Stimulated activated memory B cell treated with anti-CD40 and anti-IgM and Interleukin-4, amounts not matched to agents 10 μg/mL and 1 μg/mL and 100 μg/mL, for 72 hours (primary cell): ENCODE results near the gene UNC5C.

ENCODE experiments used
- ATAC-seq: fragments of 150-1000 bp; cut with Tn5 transposase; 2 replicates; pipeline ENCODE4 v1.10.0; 2021
- H3K27ac Mint-ChIP-seq: one replicate; pipeline ENCODE4 v1.8.0; 2022; ENCODE audit warnings: mild to moderate bottlenecking, mixed read lengths
- H3K27me3 Mint-ChIP-seq: one replicate; pipeline ENCODE4 v1.8.0; 2022; ENCODE audit warnings: mixed read lengths
- H3K36me3 Mint-ChIP-seq: one replicate; pipeline ENCODE4 v1.8.0; 2022; ENCODE audit warnings: mixed read lengths
- H3K4me1 Mint-ChIP-seq: one replicate; pipeline ENCODE4 v1.8.0; 2022; ENCODE audit warnings: mixed read lengths
- H3K4me3 Mint-ChIP-seq: one replicate; pipeline ENCODE4 v1.8.0; 2022; ENCODE audit warnings: mild to moderate bottlenecking, moderate library complexity, mixed read lengths
- H3K9me3 Mint-ChIP-seq: one replicate; pipeline ENCODE4 v1.8.0; 2022; ENCODE audit warnings: mixed read lengths

UNC5C gene

GRCh38 chr4:95513022-95513421, 35.8 kb downstream of the UNC5C start:
- Mint-ChIP-seq H3K4me1 (no peaks in the 10 kb centered on the region), H3K9me3 (no peaks in the 10 kb centered on the region), H3K27me3 (no peaks in the 10 kb centered on the region), H3K4me3 (no peak overlapping the region), H3K36me3 (no peaks in the 10 kb centered on the region), H3K27ac (no peak overlapping the region)
- no peak for ATAC-seq

- ATAC-seq: no peak
- H3K9me3 Mint-ChIP-seq: no peaks in the 10 kb centered on the region
- H3K4me1 Mint-ChIP-seq: no peaks in the 10 kb centered on the region
- H3K36me3 Mint-ChIP-seq: no peaks in the 10 kb centered on the region
- no peak overlapping the region for H3K27ac Mint-ChIP-seq
- H3K4me3 Mint-ChIP-seq: no peak overlapping the region
- H3K27me3 Mint-ChIP-seq: no peaks in the 10 kb centered on the region
Measured at GRCh38 chr4:95511477-95511876, 37.3 kb downstream of the UNC5C start.

- Mint-ChIP-seq H3K4me3 (no peak overlapping the region), H3K9me3 (no peaks in the 10 kb centered on the region), H3K36me3 (no peaks in the 10 kb centered on the region), H3K4me1 (no peaks in the 10 kb centered on the region), H3K27me3 (no peaks in the 10 kb centered on the region), H3K27ac (no peak overlapping the region)
- ATAC-seq: no peak
Measured at GRCh38 chr4:95510877-95511276, 37.9 kb downstream of the UNC5C start.

- Mint-ChIP-seq H3K4me1 (no peaks in the 10 kb centered on the region), H3K27ac (no peak overlapping the region), H3K9me3 (no peaks in the 10 kb centered on the region), H3K4me3 (no peak overlapping the region), H3K27me3 (no peaks in the 10 kb centered on the region), H3K36me3 (no peaks in the 10 kb centered on the region)
- ATAC-seq: no peak
Measured at GRCh38 chr4:95510145-95510544, 38.6 kb downstream of the UNC5C start.

GRCh38 chr4:95508421-95508820, 40.4 kb downstream of the UNC5C start:
- ATAC-seq: no peak
- H3K9me3 Mint-ChIP-seq: no peaks in the 10 kb centered on the region
- H3K27ac Mint-ChIP-seq: no peak overlapping the region
- no peaks in the 10 kb centered on the region for H3K36me3 Mint-ChIP-seq
- H3K4me1 Mint-ChIP-seq: no peaks in the 10 kb centered on the region
- no peak overlapping the region for H3K4me3 Mint-ChIP-seq
- no peaks in the 10 kb centered on the region for H3K27me3 Mint-ChIP-seq

GRCh38 chr4:95507561-95507960, 41.2 kb downstream of the UNC5C start:
- no peaks in the 10 kb centered on the region for H3K36me3 Mint-ChIP-seq
- H3K9me3 Mint-ChIP-seq: no peaks in the 10 kb centered on the region
- no peak overlapping the region for H3K4me3 Mint-ChIP-seq
- no peak for ATAC-seq
- no peaks in the 10 kb centered on the region for H3K4me1 Mint-ChIP-seq
- H3K27me3 Mint-ChIP-seq: no peaks in the 10 kb centered on the region
- no peak overlapping the region for H3K27ac Mint-ChIP-seq

- Mint-ChIP-seq H3K36me3 (no peaks in the 10 kb centered on the region), H3K27ac (no peak overlapping the region), H3K4me3 (no peak overlapping the region), H3K4me1 (no peaks in the 10 kb centered on the region), H3K9me3 (no peaks in the 10 kb centered on the region), H3K27me3 (no peaks in the 10 kb centered on the region)
- ATAC-seq: no peak
Measured at GRCh38 chr4:95507147-95507546, 41.6 kb downstream of the UNC5C start.

GRCh38 chr4:95506264-95506663, 42.5 kb downstream of the UNC5C start:
- Mint-ChIP-seq H3K27ac (no peak overlapping the region), H3K36me3 (no peaks in the 10 kb centered on the region), H3K4me1 (no peaks in the 10 kb centered on the region), H3K4me3 (no peak overlapping the region), H3K9me3 (no peaks in the 10 kb centered on the region), H3K27me3 (no peaks in the 10 kb centered on the region)
- no peak for ATAC-seq

GRCh38 chr4:95505799-95506198, 43.0 kb downstream of the UNC5C start:
- H3K4me1 Mint-ChIP-seq: no peaks in the 10 kb centered on the region
- no peaks in the 10 kb centered on the region for H3K9me3 Mint-ChIP-seq
- H3K27me3 Mint-ChIP-seq: no peaks in the 10 kb centered on the region
- H3K36me3 Mint-ChIP-seq: no peaks in the 10 kb centered on the region
- no peak overlapping the region for H3K27ac Mint-ChIP-seq
- H3K4me3 Mint-ChIP-seq: no peak overlapping the region
- no peak for ATAC-seq

GRCh38 chr4:95505151-95505550, 43.6 kb downstream of the UNC5C start:
- no peak for ATAC-seq
- Mint-ChIP-seq H3K9me3 (no peaks in the 10 kb centered on the region), H3K36me3 (no peaks in the 10 kb centered on the region), H3K4me3 (no peak overlapping the region), H3K27ac (no peak overlapping the region), H3K4me1 (no peaks in the 10 kb centered on the region), H3K27me3 (no peaks in the 10 kb centered on the region)

- no peak for ATAC-seq
- Mint-ChIP-seq H3K27me3 (no peaks in the 10 kb centered on the region), H3K36me3 (no peaks in the 10 kb centered on the region), H3K9me3 (no peaks in the 10 kb centered on the region), H3K27ac (no peak overlapping the region), H3K4me3 (no peak overlapping the region), H3K4me1 (no peaks in the 10 kb centered on the region)
Measured at GRCh38 chr4:95504501-95504900, 44.3 kb downstream of the UNC5C start.

GRCh38 chr4:95500361-95500760, 48.4 kb downstream of the UNC5C start:
- H3K27me3 Mint-ChIP-seq: no peaks in the 10 kb centered on the region
- H3K9me3 Mint-ChIP-seq: no peaks in the 10 kb centered on the region
- H3K27ac Mint-ChIP-seq: no peak overlapping the region
- no peak for ATAC-seq
- H3K4me3 Mint-ChIP-seq: no peak overlapping the region
- no peaks in the 10 kb centered on the region for H3K4me1 Mint-ChIP-seq
- H3K36me3 Mint-ChIP-seq: no peaks in the 10 kb centered on the region

GRCh38 chr4:95499291-95499696, 49.5 kb downstream of the UNC5C start:
- Mint-ChIP-seq H3K9me3 (no peaks in the 10 kb centered on the region), H3K4me1 (no peaks in the 10 kb centered on the region), H3K36me3 (no peaks in the 10 kb centered on the region), H3K27ac (no peak overlapping the region), H3K4me3 (no peak overlapping the region), H3K27me3 (no peaks in the 10 kb centered on the region)
- no peak for ATAC-seq

- no peaks in the 10 kb centered on the region for H3K36me3 Mint-ChIP-seq
- ATAC-seq: no peak
- no peak overlapping the region for H3K4me3 Mint-ChIP-seq
- H3K4me1 Mint-ChIP-seq: no peaks in the 10 kb centered on the region
- H3K27ac Mint-ChIP-seq: no peak overlapping the region
- H3K9me3 Mint-ChIP-seq: no peaks in the 10 kb centered on the region
- H3K27me3 Mint-ChIP-seq: no peaks in the 10 kb centered on the region
Measured at GRCh38 chr4:95494186-95494585, 54.6 kb downstream of the UNC5C start.

GRCh38 chr4:95478679-95479078, 70.1 kb downstream of the UNC5C start:
- Mint-ChIP-seq H3K4me1 (no peaks in the 10 kb centered on the region), H3K27me3 (no peaks in the 10 kb centered on the region), H3K36me3 (no peaks in the 10 kb centered on the region), H3K9me3 (peaks cover 4% of the 10 kb centered on the region), H3K27ac (no peak overlapping the region), H3K4me3 (no peak overlapping the region)
- no peak for ATAC-seq

- Mint-ChIP-seq H3K36me3 (no peaks in the 10 kb centered on the region), H3K27me3 (no peaks in the 10 kb centered on the region), H3K9me3 (peaks cover 4% of the 10 kb centered on the region), H3K4me1 (no peaks in the 10 kb centered on the region), H3K4me3 (no peak overlapping the region), H3K27ac (no peak overlapping the region)
- no peak for ATAC-seq
Measured at GRCh38 chr4:95476121-95476520, 72.7 kb downstream of the UNC5C start.

- peaks cover 3% of the 10 kb centered on the region for H3K9me3 Mint-ChIP-seq
- H3K4me3 Mint-ChIP-seq: no peak overlapping the region
- no peaks in the 10 kb centered on the region for H3K27me3 Mint-ChIP-seq
- no peak overlapping the region for H3K27ac Mint-ChIP-seq
- no peaks in the 10 kb centered on the region for H3K36me3 Mint-ChIP-seq
- H3K4me1 Mint-ChIP-seq: no peaks in the 10 kb centered on the region
- no peak for ATAC-seq
Measured at GRCh38 chr4:95472534-95472933, 76.2 kb downstream of the UNC5C start.
